ENCODE results near the gene TEX29.

TEX29 gene

DNA sequence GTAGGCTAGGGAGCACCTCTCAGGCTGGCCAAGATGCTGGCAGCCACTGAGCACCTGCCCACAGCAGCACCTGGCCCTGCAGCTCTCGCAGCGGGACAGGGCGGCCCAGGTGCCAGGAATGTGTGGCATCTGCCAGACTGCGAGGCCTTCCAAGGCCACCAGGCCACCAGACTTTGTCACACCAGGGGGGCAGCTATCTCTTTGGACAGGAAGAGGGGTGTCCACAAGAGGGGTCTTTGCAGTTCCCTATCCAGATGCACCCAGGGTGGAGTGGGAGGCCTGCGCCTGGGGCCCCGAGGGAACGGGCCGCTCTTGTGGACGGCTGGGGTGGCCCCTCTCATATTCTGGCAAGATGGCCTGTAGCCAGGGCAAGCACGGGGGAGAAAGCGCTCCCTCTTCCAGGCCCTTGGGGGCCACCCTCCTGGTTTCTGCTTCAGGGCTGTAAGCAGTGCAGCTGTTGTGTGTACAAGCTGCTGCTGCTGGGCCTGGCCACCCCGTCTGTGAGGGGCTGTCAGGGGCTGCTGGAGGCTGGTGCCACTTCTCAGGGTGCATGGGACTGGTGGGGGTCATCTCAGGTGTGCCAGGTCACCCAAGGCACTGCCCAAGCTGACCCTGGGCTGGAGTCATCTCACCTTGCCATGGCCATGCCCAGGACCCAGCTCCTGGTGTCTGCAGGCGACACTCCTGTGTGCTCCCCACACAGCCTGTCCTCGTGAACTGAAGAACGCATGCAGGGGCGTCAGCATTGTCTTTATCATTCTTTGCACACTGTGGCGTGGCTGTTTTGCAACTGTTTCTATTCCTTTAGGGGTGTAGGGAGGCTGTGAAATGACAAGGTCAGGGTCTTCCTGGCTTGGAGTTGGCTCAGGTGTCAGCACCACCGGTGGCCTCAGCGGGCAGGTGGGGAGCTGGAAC lies 1.8 kb downstream of the TEX29 start:
- no peak for DNase-seq

DNA sequence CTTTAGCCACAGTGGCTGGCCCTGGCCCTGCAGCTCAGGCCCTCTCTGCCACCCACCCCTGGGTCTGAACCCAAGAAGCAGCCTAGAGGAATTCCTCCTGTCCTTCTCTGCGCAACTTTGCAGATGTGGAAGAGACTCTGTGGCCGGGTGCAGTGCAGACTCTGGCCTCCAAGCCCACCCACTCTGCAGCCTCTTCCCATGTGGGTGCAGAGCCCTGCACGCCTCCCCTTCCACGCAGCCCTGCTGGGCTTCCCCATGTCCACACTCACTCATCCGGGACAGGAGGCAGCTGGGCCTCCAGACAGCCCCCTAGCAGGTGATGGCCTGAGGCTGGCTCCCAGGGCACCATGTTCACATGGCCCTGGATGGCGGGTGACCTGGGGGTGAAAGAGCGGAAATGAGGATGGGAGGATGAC lies 2.5 kb downstream of the TEX29 start:
- DNase-seq, result no peak

DNA sequence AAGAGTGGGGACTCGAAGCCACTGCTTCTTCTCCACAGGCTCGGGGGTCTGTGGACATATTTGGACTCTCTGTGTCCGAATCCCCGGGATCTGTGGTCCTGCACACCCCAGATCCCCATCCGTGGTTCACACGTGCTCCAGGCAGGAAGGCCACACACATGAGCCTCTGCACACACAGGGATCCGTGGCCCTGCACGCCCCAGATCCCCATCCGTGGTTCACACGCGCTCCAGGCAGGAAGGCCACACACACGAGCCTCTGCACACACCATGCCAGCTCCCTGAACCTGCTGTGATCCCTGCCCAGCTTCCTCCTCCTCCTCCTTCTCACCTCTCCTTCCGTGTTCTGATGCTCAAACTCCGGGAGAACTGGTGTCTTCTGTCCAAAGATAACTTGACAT lies 3.1 kb downstream of the TEX29 start:
- DNase-seq, result no peak

DNA sequence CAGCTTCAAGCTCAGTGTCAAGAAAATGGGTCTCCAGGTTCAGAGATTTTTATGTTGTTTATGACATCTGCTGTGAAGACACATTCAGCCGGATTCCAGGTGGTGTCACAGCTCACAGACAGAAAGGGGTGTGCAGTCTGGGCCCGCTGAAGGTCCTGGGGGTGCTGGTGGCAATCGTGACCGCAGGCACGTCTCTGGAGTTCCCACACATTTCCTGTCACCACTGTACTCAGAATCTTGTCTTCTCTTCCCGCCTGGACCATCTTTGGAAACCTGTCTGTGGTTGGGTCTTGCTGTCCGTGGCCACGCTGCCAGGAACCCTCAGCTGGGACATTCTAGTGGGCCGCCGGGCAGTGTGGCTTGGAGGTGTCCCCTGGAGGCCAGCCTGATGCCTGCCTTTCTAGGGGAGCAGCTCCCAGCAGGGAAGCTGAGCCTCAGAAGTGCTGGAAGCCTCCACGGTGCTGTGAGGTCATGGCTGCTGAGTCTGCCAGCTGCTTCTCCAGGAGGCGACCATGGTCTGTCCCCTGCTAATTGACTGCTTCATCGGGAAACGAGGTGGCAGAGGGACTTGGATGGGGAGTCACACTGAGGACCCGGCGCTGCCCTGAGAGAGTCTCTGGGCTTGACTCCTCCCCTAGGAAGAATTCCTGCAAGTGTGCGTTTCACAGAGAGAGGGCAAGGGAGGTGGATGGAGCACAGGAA lies 3.7 kb downstream of the TEX29 start:
- no peak for DNase-seq

DNA sequence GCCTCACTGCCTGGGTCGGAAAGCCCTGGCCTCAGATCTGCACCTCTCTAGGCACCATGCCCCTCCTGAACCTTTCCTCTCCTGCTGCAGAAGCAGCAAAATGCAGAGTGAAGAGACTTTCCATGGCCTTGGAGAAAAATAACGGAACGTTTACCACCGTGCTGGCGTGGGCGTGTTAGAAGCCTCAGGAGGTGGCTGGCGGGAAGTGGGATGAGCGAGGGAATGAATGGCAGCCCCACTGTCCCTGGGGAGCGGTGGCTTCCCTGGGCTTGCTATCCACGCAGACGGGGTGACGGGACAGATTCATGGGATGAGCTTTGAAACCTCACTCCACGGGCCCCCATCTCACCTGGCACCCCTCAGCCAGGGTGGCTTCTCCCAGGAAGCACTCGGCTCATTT lies 4.3 kb downstream of the TEX29 start:
- no peak for DNase-seq

DNA sequence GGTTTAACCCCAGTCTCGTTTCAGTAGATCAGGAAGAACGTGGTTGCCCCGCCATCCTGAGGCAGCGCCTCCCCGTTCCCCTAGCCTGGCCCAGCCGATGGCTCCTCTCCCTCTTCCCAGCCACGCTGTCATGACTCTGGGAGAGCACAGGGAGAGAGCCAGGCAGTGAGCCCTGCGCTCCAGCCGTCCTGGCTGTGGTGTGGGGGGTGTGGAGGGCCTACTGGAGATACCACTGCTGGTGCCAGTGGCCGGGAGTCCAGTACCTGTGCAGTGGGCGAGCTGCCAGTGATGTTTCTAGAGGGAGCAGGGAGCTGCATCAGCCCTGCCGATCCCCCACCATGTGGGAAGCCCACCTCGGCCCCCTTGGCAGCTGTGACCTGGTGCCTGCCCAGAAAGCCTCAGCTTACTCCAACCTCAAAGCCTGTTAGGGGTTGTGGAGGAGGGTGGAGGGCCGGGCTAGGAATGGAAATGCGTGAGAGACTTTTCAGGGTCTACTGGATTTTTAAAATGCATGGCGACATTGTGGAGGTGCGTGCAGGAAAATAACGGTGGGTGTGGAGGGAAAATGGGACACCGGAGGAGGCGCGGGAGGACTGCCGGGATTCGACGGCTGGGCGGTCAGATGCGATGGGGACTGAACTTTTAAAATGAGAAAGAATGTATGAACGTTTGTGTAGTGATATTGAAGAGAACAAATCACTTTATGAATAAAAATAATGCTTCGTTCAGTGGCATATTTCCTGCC lies 4.9 kb downstream of the TEX29 start:
- DNase-seq, result no peak

DNA sequence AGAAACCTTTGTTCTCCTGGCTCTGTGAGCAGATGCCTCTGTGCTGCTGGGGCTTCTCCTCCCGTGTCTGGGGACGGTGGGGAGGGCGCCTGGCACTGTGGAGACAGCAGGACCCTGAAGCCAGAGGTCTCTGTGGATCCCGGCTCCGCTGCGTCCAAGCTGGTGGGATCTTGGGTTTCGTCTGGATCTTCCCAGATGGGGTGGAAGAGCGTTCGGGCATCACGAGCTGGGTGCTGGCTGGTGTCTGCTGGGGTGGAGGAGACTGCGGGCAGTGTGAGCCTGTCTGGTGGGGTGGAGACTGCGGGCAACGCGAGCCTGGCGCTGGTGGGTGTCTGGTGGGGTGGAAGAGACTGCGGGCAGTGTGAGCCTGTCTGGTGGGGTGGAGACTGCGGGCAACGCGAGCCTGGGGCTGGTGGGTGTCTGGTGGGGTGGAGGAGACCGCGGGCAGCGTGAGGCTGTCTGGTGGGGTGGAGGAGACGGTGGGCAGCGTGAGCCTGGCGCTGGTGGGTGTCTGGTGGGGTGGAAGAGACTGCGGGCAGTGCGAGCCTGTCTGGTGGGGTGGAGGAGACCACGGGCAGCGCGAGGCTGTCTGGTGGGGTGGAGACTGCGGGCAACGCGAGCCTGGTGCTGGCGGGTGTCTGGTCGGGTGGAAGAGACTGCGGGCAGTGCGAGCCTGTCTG lies 5.6 kb downstream of the TEX29 start:
- DNase-seq, result no peak

DNA sequence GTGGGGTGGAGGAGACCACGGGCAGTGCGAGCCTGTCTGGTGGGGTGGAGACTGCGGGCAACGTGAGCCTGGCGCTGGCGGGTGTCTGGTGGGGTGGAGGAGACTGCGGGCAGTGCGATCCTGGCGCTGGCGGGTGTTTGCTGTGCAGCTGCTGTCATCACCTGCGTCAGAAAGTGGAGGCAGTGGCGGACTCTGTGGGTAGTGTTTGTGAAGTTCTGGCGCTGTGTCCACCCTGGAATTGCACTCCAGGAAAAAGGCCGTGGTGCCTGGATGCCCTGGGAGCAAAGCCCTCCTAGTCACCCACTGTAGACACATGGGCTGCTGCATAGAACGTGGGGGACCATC lies 6.2 kb downstream of the TEX29 start:
- DNase-seq, result no peak

DNA sequence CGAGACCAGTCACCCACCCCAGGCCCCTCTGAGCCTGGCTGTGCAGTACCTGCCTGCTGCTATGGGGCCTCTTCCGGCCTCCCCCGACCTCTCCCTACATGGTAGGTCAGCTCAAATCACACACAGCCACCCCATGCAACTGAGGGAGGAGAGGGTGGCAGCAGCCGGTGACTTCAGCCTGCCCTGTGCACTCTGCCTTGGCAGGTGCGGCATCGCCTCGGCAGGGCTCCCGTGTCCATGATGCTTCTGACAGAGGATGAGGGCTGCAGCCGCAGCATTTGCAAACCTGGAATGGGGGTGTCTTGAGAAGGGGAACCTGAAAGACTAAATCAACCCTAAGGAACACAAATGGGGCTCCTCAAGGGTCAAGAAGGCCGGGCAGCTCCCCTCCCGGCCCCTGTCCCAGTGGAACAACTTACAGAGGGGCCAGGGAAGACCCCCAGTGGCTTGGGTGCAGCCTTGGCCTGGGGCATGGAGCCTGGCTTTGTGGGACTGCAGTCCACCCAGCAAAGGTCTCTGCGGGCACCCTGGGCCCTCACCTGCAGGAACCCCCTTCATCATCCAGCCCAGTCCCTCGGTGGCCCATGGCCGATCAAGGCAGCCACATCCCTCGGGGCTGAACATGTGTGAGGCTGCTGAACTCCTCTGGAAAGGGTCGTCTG lies 6.7 kb downstream of the TEX29 start:
- no peak for DNase-seq

DNA sequence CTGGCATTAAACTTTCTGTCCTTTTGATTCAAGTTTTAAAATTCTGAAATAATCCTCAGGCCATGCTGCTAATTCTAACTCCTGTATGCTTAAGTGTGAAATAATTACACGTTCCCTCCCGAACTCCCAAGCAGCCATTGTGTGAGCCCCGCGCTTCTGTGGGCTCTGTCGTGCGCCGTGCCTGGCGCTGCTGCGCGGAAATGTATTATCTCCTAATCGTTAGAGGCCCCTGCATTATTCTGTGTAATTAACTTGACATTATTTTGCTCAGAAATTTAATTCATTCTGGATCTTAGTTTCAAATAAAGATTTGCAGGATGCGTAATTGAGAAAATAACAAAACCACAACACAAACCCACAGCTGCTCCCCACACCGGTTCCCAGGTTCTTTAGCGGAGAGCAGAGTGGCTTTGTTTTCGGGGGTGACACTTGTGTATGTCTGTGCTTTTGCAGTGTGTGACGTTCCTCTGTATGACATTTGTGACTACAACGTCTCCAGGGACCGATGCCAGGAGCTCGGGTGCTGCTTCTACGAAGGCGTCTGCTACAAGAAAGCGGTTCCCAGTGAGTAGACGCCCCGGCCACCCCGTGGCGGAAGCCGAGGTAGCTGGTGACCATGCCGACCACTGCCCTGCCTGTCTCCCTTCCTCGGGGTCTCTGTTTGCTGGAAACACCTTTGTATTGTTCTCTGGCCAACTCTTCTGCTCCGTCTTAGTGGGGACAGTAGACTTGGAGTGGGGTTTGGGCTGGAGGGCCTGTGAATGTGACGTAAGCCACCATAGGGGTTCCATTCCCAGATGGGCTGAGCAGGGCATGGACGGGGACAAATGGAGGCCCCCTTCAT lies 7.5 kb downstream of the TEX29 start:
- no peak for DNase-seq

DNA sequence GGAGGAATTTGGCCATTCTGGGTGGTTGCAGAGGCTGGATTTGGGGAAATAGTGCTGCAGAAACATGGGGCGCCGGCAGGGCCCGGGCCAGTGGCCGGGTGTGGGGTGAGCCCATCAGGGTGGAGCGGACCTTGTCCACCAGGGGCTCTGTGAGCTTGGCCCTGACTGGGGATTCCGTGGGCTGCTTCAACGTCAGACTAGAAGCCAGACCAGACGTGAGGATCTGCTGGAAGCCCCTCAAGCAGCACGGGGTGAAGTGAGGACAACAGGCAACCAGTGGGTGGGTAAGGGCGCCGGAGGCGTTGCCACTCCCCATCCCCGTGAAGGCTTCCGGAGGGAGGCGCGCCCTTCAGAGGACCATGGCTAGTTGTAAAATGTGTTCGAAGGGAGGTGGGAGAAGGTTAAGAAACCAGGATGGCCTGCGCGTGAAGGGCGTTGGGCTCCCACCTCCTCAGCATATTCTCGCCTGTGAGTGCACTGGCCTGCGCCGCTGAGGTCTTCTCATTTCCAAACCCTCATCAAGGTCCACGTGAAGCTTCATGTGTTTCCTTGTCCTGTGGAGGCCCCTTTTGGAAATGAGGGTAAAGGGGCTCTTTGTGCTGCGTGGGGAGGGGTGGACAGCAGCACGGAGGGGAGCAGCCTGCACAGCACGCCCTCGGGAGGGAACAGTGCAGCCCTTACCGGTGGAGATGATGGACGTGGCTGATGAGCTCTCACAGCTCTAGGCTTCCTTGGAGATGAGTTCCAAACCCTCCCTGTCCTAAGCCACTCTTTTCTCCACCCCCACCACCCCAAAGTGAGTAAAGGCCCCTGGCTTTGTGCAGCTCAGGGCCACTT lies 8.3 kb downstream of the TEX29 start:
- DNase-seq, result no peak

DNA sequence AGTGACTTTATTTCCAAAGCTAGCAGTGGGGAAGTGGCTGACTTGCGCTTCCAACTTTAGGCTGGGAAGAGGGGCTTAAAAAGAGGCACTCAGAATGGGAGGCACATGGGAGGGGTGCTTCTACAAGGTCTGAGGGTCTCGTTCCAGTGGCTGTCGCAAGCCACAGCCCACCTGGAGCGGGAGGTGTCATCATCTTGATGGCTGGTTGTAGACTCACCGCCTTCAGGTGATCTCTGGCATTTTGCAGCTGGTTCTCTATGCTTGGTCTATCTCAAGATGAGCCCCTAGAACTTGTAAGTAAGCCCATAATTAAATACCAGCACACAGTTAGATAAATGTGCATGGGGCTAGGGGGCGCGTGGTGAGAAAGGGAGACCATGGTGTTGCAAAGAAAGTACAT lies 9.2 kb downstream of the TEX29 start:
- no peak for DNase-seq

DNA sequence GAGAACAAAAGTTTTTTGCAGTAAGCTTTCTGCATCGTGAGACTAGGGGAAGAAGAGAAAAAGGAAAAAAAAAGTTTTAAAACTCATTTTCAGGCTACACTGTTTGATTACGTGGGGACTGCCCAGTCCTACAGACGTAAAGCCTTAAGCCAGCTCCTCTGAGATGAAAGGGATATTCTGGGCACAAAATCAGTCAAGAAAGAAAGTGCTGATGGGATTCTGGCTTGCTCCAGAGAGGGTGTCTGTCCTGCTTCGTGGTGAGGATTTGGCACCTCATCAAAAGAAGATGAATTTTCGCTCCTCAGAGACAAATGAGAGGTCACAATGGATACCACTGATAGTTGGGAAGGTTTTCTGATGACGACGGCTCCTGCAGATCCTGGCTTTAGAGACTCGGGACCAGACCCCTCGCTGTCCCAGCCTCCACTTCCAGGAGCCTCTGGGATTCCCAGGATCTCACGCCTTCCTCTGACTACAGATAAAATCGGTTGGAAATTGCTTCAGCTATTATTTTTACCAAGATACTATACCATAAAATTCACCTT lies 9.7 kb downstream of the TEX29 start:
- DNase-seq, result no peak

DNA sequence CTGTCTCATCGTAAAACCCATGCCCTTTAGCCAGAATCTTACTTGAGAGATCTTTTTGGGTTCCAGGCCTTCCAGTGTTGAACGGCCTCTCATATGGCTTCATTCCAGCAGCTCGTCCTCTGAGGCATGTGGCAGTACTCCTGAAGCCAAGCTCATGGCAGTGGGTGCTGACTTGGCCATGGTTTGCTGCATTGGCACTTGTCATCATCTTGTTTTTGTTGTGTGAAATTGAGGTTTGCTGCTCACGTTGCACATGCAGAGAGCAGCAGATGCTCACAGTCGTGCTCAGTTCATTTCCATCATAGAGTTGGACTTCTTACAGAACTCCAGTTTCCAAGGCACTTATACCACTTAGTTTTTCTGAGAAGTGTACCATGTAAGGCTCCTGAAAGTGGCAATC lies 14.9 kb downstream of the TEX29 start:
- no peak for DNase-seq

DNA sequence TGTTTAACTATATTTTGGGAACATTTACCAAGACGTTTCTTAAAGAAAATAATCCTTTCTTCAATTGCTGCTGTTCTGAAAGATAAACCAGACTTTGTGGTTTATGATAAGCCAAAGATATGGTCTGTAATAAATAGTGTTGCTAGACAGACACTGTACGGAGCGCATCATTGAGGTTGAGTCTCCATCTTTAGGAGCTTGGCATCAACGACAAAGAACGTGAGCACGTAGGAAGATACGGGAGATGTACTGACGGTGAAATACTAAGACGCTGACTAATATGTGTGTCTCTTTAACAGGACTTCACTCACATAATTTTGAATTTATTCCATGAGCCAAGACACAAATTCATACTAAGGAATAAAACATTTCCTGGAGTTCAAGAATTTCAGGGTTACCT lies 16.2 kb downstream of the TEX29 start:
- DNase-seq, result no peak

DNA sequence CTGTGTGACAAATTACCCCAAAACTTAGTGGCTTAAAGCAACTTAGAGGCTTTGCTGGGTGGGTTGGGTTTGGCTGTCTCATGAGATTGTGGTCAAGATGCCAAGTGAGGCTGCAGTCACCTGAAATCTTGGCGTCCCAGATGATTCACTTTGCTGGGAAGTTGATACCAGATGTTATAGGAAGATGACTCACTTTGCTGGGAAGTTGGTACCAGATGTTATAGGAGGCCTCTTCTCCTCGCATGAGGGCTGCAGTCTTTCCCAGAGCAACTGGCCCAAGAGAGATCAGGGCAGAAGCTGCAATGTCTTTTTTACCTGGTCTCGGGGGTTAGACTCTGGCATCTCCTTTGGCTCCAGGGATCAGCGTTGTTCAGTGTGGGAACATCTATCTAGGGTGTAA lies 16.8 kb downstream of the TEX29 start:
- DNase-seq, result no peak

DNA sequence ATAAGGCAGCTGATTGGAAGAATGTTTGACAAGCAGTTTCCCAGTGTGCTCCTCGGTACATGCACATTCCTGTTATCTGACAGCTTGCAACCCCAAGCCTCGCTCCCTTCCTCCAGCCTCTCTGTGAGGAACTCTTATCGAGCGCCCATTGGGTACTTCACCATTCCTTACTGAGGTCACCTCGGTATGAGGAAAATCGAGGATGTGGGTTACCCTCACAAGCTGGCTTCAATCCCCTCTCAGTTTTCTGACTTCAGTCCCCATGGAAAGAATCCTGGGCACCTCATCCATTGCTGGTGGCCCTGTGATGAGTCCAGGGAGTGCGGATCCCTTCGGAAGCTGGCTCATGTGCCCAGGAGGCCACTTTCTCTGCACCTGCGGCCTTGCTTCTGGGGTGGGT lies 17.3 kb downstream of the TEX29 start:
- no peak for DNase-seq

DNA sequence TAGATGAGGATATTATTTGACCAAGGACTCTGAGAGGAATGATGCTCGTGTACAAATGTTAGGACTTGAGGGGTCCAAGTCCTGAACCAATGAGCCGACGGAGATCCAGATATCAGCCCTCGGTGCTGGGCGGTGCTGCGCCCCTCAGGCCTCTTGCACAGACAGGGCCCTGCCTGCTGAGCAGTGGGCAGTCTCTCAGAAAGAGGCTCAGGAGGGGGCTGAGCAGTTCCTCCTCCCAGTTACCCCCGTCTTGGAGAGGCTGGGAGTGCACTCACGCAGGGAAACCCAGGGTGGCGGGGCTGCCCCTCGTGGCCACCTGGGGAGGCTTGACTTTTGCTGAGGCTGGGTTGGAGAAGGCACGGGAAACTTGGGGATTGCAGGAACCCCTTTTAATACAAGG lies 18.4 kb downstream of the TEX29 start:
- DNase-seq, result no peak

Data from nucleus accumbens (tissue), 56 donors.